GM18868 (cell line): ENCODE data around the gene PTX4.
"Not testable (repeated sequence)": the region's sequence is repeated elsewhere in the genome, so short reads cannot be mapped to it uniquely, and the experiment has no call there.

Experiments
- ATAC-seq: cut with Tn5 transposase; IDR thresholded peaks from one replicate; pipeline ENCODE4 v1.9.1; 2021; ENCODE audit warnings: mild to moderate bottlenecking, moderate library complexity; ENCODE audit not compliant: unreplicated experiment

Gene PTX4

DNA sequence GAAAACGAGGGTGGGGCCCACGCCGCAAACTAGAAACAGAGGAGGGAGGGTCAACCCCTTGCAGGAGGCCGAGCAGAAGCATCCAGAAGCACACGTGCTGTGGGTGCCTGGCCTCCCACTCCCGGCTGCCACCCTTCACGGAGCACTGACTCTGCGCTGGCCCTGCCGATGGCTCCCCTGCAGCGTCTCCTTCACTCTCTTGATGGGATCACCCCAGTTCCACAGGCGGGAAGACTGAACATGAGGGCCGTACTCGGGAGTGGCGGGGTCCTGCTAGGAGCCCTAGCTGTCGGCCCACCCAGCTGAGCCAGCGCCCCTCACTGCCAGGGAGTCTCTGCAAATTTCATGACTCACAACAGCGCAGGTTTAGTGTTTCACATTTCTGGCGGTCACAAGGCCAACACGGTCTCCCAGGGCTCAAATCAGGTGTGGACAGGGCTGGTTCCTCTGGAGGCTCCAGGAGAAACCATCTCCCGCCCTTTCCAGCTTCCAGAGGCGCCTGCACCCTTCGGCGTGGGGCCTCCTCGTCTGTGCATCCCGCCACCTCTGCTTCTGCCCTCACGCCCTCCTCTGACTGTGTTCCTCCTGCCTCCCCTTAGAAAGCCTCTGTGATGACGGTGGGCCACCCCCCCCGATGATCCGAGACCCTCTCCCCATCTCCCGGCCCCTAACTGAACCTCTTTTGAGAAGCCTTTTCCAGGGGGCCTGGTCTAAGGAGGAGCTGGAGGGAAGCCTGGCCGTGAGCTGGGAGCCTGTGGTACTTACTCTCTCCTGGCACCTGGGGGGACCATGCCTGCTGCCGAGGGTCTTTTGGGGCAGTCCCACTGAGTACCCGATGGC, 2.0 kb downstream of the PTX4 start:
- no peak for ATAC-seq

DNA sequence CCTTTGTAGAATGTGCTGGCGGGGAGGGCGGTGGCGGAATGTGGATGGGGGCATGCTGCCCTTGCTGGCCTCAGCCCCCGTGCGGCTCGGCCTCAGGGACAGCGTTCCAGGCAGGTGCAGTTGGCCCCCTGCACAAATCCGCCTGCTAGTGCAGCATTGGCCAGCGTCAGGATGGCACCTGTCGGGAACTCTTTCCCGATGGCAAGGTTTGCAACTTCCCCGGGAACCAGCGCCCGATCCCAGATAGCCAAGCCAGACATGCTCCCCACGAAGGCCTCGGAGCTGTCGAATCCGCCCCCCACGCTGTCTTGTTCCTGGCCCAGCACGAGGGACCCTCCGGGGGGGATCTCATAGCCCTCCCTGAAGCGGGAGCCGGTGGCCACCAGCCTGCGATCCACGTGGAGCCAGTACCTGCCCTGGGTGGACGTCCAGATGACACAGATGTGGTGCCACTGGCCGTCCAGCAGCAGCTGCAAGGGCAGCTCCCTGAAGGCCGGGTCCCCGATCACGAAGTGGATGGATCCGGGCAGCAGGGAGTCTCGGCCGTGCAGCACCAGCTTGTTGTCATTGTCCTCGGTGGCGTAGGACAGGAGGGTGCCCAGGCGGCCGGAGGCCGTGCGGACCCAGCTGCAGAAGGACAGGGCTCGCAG, 2.8 kb downstream of the PTX4 start:
- no peak for ATAC-seq

DNA sequence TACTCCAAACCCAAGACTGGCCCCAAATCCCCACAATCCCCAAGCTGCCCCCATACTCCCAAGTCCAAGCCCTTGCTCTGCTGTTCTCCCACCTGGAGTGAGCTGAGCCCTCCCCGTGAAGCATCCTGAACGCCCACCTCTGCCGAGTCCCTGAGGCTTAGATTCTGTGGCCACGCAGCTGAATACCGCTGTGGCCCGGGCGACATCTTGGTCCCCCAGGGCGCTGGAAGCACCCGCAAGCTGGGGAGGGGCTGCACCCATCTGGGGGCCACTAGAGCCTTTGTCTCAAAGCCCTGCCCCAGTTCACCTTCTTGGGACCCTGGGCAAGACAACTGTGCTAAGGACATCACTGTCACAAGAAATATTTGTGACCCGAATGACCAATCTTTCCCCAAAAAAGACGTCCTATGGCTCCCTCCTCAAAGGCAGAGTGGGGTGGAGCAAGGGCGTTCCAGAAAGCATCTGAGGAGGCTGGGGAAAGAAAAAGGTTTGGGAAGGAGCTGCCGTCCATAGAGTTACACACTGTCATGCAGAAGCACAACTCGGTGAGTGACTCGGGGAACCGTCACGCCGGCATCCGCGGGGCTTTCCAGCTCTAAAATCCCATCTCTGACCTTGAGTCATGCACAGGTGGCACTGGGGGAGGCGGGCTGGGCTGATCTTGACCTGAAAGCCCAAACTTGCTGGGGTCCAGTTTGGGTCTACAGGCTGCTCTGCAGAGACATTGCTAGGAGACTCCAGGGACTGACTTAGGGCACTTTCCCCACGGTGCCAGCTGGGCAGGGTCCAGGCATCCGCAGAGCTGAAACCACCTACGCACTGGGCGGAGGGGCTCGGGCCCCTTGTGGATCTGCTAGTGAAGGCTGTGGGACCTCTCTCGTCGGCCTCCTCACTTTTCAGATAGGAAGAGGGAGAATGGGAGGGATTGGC, 6.6 kb downstream of the PTX4 start:
- ATAC-seq, result no peak

DNA sequence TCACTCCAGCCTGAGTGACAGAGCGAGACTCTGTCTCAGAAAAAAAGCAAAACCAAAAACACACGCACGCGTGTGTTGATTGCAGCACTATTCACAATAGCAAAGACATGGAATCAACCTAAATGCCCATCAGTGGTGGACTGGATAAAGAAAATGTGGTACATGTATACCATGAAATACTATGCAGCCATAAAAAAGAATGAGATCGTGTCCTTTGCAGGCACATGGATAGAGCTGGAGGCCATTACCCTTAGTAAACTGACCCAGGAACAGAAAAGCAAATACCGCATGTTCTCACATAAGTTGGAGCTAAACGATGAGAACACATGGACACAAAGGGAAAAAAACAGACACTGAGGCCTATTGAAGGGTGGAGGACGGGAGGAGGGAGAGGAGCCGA, 9.8 kb downstream of the PTX4 start:
- ATAC-seq, result not testable (repeated sequence)

DNA sequence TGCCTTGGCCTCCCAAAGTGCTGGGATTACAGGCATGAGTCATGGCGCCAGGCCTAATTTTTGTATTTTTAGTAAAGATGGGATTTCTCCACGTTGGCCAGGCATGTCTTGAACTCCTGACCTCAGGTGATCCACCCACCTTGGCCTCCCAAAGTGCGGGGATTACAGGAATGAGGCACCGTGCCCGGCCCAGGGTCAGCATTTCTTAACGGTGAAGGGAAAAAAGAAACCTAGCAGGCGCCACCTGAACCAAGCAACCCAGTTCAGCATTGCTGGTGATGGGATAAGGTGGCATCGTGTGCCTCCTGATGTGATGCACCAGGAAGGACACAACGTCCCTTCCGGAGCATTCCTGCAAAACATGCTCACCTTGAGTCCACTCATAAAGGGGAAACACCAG, 11.7 kb downstream of the PTX4 start:
- no peak for ATAC-seq

DNA sequence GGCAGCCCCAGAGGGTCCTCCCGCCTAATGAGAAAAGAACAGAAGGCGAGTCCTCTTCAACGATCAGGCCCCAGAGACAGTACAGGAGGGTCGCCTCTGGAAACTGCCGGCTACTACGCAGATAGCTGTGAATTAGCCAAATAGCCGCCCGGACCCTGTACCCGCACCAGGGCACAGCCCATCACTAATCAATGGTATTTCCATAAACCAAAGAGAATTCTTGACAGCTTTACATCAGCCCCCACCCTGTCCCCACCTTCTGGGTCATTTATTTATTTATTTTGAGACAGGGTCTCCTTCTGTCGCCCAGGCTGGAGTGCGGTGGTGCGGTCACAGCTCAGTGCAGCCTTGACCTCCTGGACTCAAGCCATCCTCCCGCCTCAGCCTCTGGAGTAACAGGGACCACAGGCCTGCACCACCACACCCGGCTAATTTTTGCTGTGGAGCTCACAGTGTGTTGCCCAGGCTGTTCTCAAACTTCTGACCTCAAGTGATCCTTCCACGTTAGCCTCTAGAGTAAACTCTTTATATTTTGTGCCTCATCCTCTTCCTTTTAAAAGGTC, 13.1 kb downstream of the PTX4 start:
- ATAC-seq, result no peak

DNA sequence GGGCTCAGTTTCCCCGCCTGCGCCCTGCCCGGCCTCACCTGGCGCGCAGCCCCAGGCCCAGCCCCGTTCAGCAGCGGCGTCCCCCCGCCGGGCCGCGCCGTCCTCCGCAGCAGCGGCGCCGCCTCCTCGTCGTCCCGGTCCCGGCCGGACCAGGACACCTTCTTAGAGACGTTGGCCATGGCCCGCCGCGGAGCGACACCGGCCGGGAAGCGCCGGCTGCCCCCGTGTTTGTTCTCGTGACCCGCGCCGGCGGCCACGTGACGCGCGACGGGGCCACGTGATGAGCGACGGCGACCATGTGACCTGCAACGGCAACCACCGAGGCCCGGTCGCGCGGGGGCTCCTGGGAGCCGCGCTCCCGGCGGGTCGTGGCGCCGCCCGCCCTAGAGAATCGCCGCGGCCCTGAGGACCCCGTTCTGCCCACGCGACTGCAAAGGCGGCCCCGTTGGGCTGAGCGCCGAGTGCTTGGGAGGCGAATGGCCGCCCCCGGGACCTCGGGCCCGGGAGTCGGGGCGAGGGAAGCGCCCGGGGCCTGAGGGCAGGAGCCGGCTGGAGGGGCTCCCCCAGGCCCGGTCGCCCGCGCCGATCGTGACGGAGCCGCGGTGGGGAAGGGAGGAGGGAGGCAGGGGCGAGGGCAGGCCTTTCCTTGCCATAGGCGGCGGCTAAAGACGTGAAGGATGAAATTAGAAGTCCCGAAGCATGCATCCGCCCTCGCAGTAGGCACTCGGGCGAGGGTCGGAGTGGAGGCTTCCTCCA, 13.8 kb downstream of the PTX4 start, which contains the start of gene CLCN7:
CLCN7 (minus strand) TSS at position 233 of the 756 bp plus-strand sequence; CDS start at position 179, 54 bp downstream.
- ATAC-seq, result peak; percentile 85

DNA sequence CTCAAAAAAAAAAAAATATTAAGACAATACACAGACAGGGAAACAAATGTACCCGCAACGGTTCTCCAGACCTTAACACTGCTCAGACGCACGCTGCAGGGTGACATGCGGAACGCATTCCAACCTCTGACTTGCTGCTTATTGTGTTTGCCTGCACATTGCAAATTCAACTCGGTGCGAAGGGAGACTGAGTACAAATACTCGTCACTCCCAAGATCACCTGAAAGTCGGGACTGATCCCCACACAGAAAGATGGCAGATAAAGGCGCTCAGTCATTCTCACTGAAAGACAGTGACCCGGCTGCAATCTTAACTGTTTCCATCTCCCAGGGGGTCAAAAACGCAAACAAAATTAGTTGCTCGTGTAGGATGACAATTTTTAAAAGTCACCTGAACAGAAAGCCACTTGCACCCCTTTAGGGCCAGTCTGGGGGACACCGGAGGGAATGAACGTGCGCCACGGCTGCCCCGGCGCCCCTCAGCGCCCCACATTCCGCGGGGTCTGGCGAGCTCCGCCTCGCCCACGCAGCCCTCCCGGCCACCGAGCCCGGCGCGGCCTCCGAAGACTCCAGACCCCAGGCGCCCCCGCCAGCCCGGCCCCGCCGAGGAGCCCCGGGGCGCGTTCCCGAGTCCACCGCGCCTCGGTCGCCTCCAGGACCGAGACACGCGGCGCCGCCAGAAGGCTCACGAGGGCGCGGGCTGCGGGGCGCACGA, 14.5 kb downstream of the PTX4 start:
- peak; percentile 14 for ATAC-seq

DNA sequence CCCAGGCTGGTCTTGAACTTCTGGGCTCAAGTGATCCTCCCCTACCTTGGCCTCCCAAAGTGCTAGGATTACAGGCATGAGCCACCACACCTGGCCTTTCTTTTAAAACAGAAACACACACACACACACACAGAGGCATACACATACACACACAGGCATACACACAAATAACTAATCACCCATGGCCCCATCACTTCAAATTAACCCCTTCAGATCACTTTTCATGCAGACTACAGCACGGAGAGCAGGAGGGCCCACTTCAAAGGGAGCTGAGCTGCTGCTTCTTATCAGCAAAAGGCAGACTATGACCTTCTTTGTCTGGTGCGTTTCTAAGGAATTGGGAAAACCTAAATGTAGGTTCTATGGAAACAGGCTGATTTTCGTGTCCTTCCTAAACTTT, 15.8 kb downstream of the PTX4 start:
- no peak for ATAC-seq

DNA sequence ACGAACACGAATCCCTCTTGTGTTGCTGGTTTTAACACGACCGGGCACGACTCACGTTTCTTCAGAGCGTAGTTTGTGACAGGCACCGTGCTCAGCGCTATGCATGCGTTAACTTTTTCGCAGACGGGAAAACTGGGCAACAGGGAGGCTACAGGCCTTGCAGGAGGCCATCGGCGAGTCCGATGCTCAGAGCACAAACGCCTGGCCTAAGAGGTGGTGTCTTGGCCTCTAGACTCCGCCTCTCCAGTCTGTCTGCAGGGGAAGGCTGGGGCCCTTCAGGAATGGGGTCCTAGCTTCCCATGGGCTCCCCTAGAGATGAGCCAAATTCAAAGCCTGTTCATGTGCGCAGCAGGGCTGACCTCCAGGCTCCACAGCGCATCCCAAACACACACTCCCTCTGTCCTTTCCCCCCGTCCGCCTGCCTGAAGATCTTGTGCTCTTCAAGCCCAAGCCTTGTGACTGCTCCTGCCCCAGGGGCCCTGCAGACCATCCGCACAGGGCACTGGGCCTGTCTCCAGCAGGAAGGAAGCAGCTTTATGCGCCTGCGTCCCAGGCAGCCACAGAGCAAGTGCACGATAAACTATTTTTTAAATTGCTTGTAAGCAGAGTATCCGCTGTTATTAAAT, 17.1 kb downstream of the PTX4 start:
- no peak for ATAC-seq

DNA sequence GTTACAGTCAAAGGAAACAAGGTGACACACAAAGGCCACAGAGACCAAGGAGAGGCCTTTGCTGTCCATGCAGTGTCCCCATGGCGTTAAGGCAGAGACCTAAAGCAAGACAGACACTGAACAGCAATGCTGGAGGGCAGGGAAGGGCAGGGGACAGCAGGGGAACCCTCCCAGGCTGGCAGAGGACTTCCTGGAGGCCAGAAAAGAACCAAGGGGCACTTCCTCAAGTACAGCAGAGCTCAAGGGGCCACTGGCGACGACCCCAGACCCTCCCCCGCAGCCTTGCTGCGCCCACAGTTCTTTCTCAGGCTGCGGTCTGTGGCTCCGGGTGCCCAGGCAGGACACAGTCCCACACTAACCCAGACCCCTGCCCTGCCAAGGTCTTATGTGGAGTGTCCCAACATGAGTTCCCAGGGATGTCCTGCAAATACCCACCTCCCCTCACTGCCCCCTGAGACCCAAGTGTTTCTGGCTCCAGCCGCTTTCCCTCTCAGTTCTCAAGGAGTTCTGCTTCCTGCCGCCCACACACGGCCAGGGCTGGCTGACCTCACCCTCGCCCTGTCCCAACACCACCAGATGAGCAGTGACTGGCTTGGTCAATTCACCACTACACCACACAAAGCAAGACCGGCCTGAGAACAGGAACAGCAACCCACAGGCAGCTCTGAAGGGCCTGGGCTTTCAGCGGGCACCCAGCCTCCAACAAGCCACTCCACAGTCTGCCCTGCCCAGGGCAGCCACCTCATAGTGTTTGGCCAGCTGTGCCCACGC, 18.1 kb downstream of the PTX4 start:
- ATAC-seq, result no peak

DNA sequence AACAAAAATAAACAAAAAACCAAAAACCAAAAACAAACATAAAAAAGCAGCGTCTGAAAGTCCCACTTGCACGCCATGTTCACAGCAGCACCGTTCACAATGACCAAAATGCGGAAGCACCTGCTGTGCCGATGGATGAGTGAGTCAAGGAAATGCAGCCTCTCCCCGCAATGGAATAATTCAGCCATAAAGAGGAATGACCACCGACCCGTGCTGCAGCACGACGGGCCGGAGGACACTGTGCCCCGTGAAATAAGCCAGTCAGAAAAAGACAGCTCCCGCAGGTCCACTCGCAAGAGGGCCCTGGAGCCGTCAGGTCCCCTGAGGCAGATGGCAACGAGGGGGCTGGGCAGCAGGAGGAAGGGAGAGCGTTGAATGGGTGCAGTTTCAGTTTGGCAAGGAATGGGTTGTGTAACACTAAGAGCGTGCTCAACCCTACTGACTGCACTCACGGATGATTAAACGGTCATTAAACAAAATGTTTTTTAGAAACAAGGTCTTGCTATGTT, 19.0 kb downstream of the PTX4 start:
- no peak for ATAC-seq

DNA sequence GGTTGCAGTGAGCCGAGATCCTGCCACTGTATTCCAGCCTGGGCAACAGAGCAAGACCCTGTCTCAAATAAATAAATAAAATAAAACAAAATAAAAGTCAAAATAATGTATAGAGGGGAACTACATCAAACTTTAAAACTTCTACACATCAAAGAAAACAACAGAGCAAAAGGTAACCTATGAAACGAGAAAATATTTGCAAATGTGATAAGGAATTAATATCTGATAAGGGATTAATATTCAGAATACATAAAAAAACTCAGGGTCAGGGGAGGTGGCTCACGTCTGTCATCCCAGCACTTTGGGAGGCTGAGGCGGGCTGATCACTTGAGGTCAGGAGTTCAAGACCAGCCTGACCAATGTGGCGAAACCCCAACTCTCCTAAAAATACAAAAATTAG, 19.6 kb downstream of the PTX4 start:
- not testable (repeated sequence) for ATAC-seq

DNA sequence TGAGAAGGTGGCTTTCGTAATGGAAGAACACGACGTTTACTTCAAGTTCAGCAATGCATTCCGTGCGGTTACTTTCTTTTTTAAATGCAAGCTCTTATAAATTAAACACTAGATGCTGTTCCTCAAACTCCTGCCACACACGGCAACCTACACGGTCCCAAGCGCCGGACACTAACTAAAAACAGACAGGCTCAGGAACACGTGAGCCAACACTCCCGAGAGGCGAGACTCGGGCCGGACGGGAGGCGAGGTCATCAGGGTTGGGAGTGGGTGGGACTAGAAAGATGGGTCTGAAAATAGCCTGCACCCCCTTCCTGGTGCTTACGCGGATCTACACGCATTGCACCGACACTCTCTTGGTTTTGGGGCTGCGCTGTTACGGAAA, 20.3 kb downstream of the PTX4 start:
- ATAC-seq, result no peak

DNA sequence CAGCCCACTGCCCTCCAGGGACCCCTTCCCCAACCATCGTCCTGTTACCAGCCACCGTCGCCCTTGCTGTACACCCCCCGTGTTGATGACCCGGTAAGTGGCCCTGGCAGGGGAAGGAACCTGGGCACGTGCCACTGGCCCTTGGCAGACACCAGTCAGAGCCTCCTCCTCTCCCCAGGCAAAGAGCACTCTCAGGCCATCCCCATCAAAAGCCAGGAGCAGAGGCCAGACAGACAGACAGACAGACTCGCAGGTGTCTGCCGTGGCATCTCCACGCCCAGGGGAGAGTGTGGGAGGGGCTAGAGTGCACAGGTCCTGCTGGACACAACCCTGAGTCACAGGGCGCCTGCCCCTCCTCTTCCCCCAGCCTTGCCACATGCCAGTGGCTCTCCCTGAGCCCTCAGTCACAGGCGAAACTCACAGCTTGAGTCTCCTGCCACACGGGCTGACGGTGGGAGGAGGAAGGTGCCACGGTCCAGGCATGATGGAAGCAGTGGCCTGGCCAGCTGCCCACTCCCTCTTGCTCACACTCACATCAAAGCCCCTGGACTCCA, 21.7 kb downstream of the PTX4 start:
- no peak for ATAC-seq

DNA sequence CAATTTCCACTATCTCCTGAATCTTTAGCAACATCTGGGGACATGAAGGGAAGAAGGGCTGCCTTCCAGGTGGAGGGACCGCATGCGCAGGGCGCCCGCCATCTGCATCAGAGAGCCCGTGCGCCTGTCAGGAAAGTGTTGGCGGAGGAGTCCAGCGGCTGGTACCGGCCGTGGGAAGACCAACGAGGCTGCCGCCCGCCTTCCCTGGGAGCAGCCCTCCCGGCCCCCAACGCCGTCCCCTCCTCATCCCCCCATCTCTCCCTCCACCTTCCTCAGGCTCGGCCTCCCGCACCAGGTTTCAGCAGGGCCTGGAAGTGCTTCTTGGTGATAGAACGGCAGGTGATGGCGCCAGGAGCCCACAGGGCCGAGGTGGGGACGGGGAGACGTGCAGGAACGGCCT, 22.7 kb downstream of the PTX4 start:
- no peak for ATAC-seq

DNA sequence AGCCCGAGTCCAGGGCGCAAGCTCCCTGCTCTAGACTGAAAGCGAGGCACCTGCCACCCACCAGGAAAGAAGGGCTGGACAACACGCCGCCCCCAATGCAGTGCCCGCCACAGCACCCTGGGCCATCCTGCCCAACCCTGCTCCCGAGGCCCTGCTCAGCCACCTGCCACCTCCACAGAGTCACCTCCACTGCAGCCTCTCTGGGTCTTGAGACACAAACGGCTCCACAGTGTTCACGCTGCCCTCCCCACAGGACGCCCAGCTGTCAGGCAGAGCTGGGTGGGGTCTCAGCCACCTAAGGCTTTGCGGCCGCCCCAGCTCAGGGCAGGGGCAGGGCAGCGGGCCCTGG, 23.2 kb downstream of the PTX4 start:
- ATAC-seq, result no peak
